HepG2 (cell line): Measurements from ENCODE around the gene UBALD1. TPM values are rescaled to one million over a fixed set of nuclear protein-coding genes. Genes with fewer than 3 reads are reported as not detected.

Experiments used
- AKAP8 ChIP-seq: sonication (generic); formaldehyde crosslinking; IDR thresholded peaks from 2 replicates; pipeline ENCODE4 v1.5.1; 2020; ENCODE audit warnings: mild to moderate bottlenecking, missing genetic modification reagents
- CHD4 ChIP-seq: fragments of 200-600 bp; sonication (generic); IDR thresholded peaks from 2 replicates; pipeline ENCODE4 v1.7.0; 2017; ENCODE audit warnings: mild to moderate bottlenecking, low read length, borderline replicate concordance
- HCFC1 ChIP-seq: fragments of 150-350 bp; IDR thresholded peaks from 2 replicates; pipeline ENCODE4 v1.6.1; 2014; ENCODE audit warnings: low read depth, low read length
- NFE2 ChIP-seq: sonication (generic); formaldehyde crosslinking; IDR thresholded peaks from 2 replicates; pipeline ENCODE4 v1.4.0; 2020; ENCODE audit warnings: missing genetic modification reagents
- SP4 ChIP-seq: sonication (generic); formaldehyde crosslinking; IDR thresholded peaks from 2 replicates; pipeline ENCODE4 v1.8.1; 2023; ENCODE audit warnings: mild to moderate bottlenecking, missing genetic modification reagents
- ZBED4 ChIP-seq: sonication (generic); formaldehyde crosslinking; IDR thresholded peaks from 2 replicates; pipeline ENCODE4 v1.4.0; 2020; ENCODE audit warnings: missing genetic modification reagents, borderline replicate concordance
- ZBTB25 ChIP-seq: IDR thresholded peaks from 2 replicates; pipeline ENCODE4 v1.6.1; 2018; ENCODE audit warnings: missing genetic modification reagents
- ZBTB26 ChIP-seq: IDR thresholded peaks from 2 replicates; pipeline ENCODE4 v1.6.1; 2016; ENCODE audit warnings: missing compliant biosample characterization, missing genetic modification reagents, borderline replicate concordance
- ZNF18 ChIP-seq: sonication (generic); formaldehyde crosslinking; IDR thresholded peaks from 2 replicates; pipeline ENCODE4 v1.8.0; 2022; ENCODE audit warnings: mild to moderate bottlenecking, missing genetic modification reagents; ENCODE audit not compliant: insufficient replicate concordance
- ZNF44 ChIP-seq: sonication (generic); formaldehyde crosslinking; IDR thresholded peaks from 2 replicates; pipeline ENCODE4 v1.5.1; 2020; ENCODE audit warnings: mild to moderate bottlenecking, missing genetic modification reagents
- ZNF543 ChIP-seq: sonication (generic); formaldehyde crosslinking; IDR thresholded peaks from 2 replicates; pipeline ENCODE4 v1.4.0; 2020; ENCODE audit warnings: mild to moderate bottlenecking, missing genetic modification reagents
- ZNF749 ChIP-seq: sonication (generic); formaldehyde crosslinking; IDR thresholded peaks from 2 replicates; pipeline ENCODE4 v1.8.0; 2022; ENCODE audit warnings: mild to moderate bottlenecking, missing genetic modification reagents, moderate library complexity, borderline replicate concordance
- ZNF766 ChIP-seq: sonication (generic); formaldehyde crosslinking; IDR thresholded peaks from 2 replicates; pipeline ENCODE4 v1.5.0; 2020; ENCODE audit warnings: missing genetic modification reagents, borderline replicate concordance
- ZNF770 ChIP-seq: sonication (generic); formaldehyde crosslinking; IDR thresholded peaks from 2 replicates; pipeline ENCODE4 v1.5.0; 2020; ENCODE audit warnings: mild to moderate bottlenecking, missing genetic modification reagents
- ZNF850 ChIP-seq: sonication (generic); formaldehyde crosslinking; conservative IDR thresholded peaks from 2 replicates; pipeline ENCODE4 v1.9.0; 2021; ENCODE audit warnings: mild to moderate bottlenecking, missing genetic modification reagents
- polyA plus RNA-seq, 8 experiments: library from polyadenylated mRNA; depleted of rRNA in 3 of 8; stranded (reverse) in 7 of 8; unstranded in 1 of 8; fragments of >200 nt; fragmentation: Illumina TruSeq in 4 of 8; extraction: Trizol in 4 of 8; gene quantifications; 2 replicates each; pipeline versions ENCODE4 v1.2.1 to v1.2.3, GENCODE V29; 2011 to 2016; ENCODE audit warnings: low read depth in 4 of 8, missing spikeins in 1 of 8, mixed read lengths in 1 of 8; ENCODE audit not compliant: insufficient read depth in 1 of 8
- total RNA-seq, 5 experiments: library from RNA; depleted of rRNA; stranded (reverse); fragments of >200 nt; fragmentation: Illumina TruSeq; extraction: Trizol; gene quantifications; 2 replicates each; pipeline ENCODE4 v1.2.3, GENCODE V29; 2016; ENCODE audit warnings: low read depth in 1 of 5

The UBALD1 gene
- total and polyA plus RNA-seq, 2 of the 13 experiments (the other 11 are each of a cell fraction or from before 2014, with no cell fraction given): 6.8 to 12.3 TPM

GRCh38 chr16:4616047-4616811 is 1.5 kb upstream of the UBALD1 start (continued):
- TF ChIP-seq ZNF766 (peak; percentile 26; the same call in 1 of the 2 replicates), ZNF18 (CRISPR knock-in tag) (peak; percentile 57), ZBED4 (CRISPR knock-in tag) (peak; percentile 42; the same call in 1 of the 2 replicates), ZNF850 (no peak), ZBTB26 (CRISPR knock-in tag) (no peak; the same call in 1 of the 2 replicates), AKAP8 (CRISPR knock-in tag) (no peak), ZNF749 (CRISPR knock-in tag) (no peak), HCFC1 (peak; percentile 88), ZNF543 (CRISPR knock-in tag) (no peak; the same call in 1 of the 2 replicates), ZNF770 (CRISPR knock-in tag) (peak; percentile 17; the same call in 1 of the 2 replicates), NFE2 (CRISPR knock-in tag) (no peak), SP4 (CRISPR knock-in tag) (peak; percentile 55; the same call in 1 of the 2 replicates), CHD4 (no peak; the same call in 1 of the 2 replicates), ZBTB25 (CRISPR knock-in tag) (peak; percentile 94; the same call in 1 of the 2 replicates), ZNF44 (no peak)
